ENCODE data around the gene ENOX1. TPM values are rescaled to one million over a fixed set of nuclear protein-coding genes. Genes with fewer than 3 reads are reported as not detected.

Gene ENOX1
- total and polyA plus RNA-seq, 2 of the 8 experiments (the other 6 are each of a cell fraction or from before 2014, with no cell fraction given), result 0.23 to 0.37 TPM

GRCh38 chr13:43512221-43512620, 274.6 kb downstream of the ENOX1 start:
- Histone ChIP-seq H2BK5ac (ENCODE audit: low read depth, low read length) (no peak overlapping the region), H3K79me1 (ENCODE audit: low read depth, low read length) (no peaks in the 10 kb centered on the region), H3K9ac (replicated peaks in 1 of 4; ENCODE audit: extremely low read depth in 1 of 4, low read depth in 3 of 4, low read length in 3 of 4) (no peak overlapping the region), H4K8ac (ENCODE audit: extremely low read depth, insufficient read depth, low read length) (no peak overlapping the region), H3K9me3 (ENCODE audit: insufficient read depth in 2 of 2, low read depth in 1 of 2, low read length in 1 of 2) (no peaks in the 10 kb centered on the region), H3K36me3 (ENCODE audit: control insufficient read depth in 2 of 4, insufficient read depth in 4 of 4, low read length in 3 of 4) (no peaks in the 10 kb centered on the region), H2BK15ac (ENCODE audit: low read length) (no peak overlapping the region), H3K56ac (replicated peaks; ENCODE audit: insufficient read length, low read depth, low read length) (no peak overlapping the region), H4K5ac (ENCODE audit: insufficient read length, low read depth, low read length) (no peak overlapping the region), H3K27ac (ENCODE audit: low read depth, low read length) (no peak overlapping the region), H2BK20ac (ENCODE audit: low read length) (no peak overlapping the region), H4K91ac (replicated peaks; ENCODE audit: insufficient read length, low read length) (no peak overlapping the region), H3K4ac (replicated peaks; ENCODE audit: insufficient read length, low read depth, low read length) (no peak overlapping the region), H3K23ac (ENCODE audit: insufficient read length) (no peak overlapping the region), H3K27me3 (replicated peaks in 1 of 4; ENCODE audit: control insufficient read depth in 3 of 4, extremely low read depth in 1 of 4, insufficient read depth in 3 of 4, low read length in 3 of 4) (no peaks in the 10 kb centered on the region), H3K18ac (ENCODE audit: extremely low read depth, low read length) (no peak overlapping the region), H2BK12ac (ENCODE audit: low read depth, low read length) (no peak overlapping the region), H3K79me2 (ENCODE audit: control insufficient read depth in 1 of 2, insufficient read depth in 2 of 2, low read length in 2 of 2) (no peaks in the 10 kb centered on the region), H3K4me1 (replicated peaks in 1 of 4; ENCODE audit: control insufficient read depth in 3 of 4, insufficient read depth in 4 of 4, low read length in 3 of 4) (0 out of 7 replicates have a peak, but pooled peaks cover 0 to 2% (median 0%) of the 10 kb centered on the region in 4 experiments), H2AFZ (ENCODE audit: low read length) (no peak overlapping the region), H3K4me3 (ENCODE audit: extremely low read depth in 1 of 4, insufficient read depth in 2 of 4, low read depth in 3 of 4, low read length in 4 of 4) (no peak overlapping the region), H2BK120ac (replicated peaks; ENCODE audit: low read depth, low read length) (no peak overlapping the region), H3K14ac (ENCODE audit: insufficient read length) (no peak overlapping the region), H3K4me2 (ENCODE audit: insufficient read depth in 1 of 2, low read depth in 2 of 2, low read length in 2 of 2) (no peak overlapping the region), H3K23me2 (ENCODE audit: low read depth, low read length) (no peaks in the 10 kb centered on the region), H2AK5ac (ENCODE audit: low read depth, low read length) (no peak overlapping the region), H4K20me1 (replicated peaks in 1 of 2; ENCODE audit: control insufficient read depth in 1 of 2, insufficient read depth in 2 of 2, low read length in 2 of 2) (no peaks in the 10 kb centered on the region)
- FAIRE-seq (no peak), DNase-seq (ENCODE audit: low read depth in 1 of 2, low spot score in 2 of 2) (no peak)
- no peak for TF ChIP-seq POU5F1 (IDR thresholded peaks at IDR 0.05; ENCODE audit: low read depth, low read length)
- TF ChIP-seq TBP (IDR thresholded peaks at IDR 0.05; ENCODE audit: low read depth, low read length), result no peak
- no peak for TF ChIP-seq RFX5 (IDR thresholded peaks at IDR 0.05; ENCODE audit: borderline replicate concordance, low read depth, low read length)
- no peak for TF ChIP-seq KDM1A (IDR thresholded peaks at IDR 0.05; ENCODE audit: borderline replicate concordance, low read length)
- no peak for TF ChIP-seq SP4 (IDR thresholded peaks at IDR 0.05; ENCODE audit: low read length)
- no peak for TF ChIP-seq CHD1 (IDR thresholded peaks at IDR 0.05; ENCODE audit: low read depth, low read length)
- no peak for TF ChIP-seq MAFK (IDR thresholded peaks at IDR 0.05; ENCODE audit: low read depth, low read length)
- no peak for TF ChIP-seq CEBPB (IDR thresholded peaks at IDR 0.05; ENCODE audit: low read depth, low read length)
- no peak for TF ChIP-seq SAP30 (IDR thresholded peaks at IDR 0.05; ENCODE audit: insufficient read depth, insufficient replicate concordance, low read length)
- no peak for TF ChIP-seq BRCA1 (IDR thresholded peaks at IDR 0.05; ENCODE audit: low read depth, low read length)
- no peak for TF ChIP-seq CBX5 (IDR thresholded peaks at IDR 0.05; ENCODE audit: low read depth, low read length)
- no peak for TF ChIP-seq ASH2L (IDR thresholded peaks at IDR 0.05; ENCODE audit: low read length)
- WGBS, 2 experiments (ENCODE audit: extremely low coverage in 1 of 2, insufficient coverage in 1 of 2, insufficient read length in 1 of 2, insufficient replicate concordance in 2 of 2, low coverage in 1 of 2, low lambda C conversion rate in 2 of 2, missing lambda C conversion rate in 1 of 2), result 97% methylated on average over 2 of the region's 2 CpGs; no CpG with 5 or more reads in 1 of the 2 experiments
- ChIA-PET POLR2A (ENCODE audit: partially characterized antibody) (no interaction called here), CTCF (ENCODE audit: partially characterized antibody) (no interaction called here)

Data from H1 (cell line).